GM12874 (cell line): Measurements from ENCODE around the gene LILRB1.

ENCODE experiments used
- CTCF ChIP-seq: IDR thresholded peaks from 2 replicates; pipeline ENCODE4 v1.5.1; 2011; ENCODE audit warnings: low read depth, mild to moderate bottlenecking, control low read depth, low read length, moderate library complexity; ENCODE audit not compliant: insufficient read depth

Gene LILRB1

GRCh38 chr19:54644056-54644455, 13.8 kb downstream of the LILRB1 start:
- TF ChIP-seq CTCF: no peak

GRCh38 chr19:54646331-54646841, 16.1 kb downstream of the LILRB1 start:
- TF ChIP-seq CTCF: no peak

DNA sequence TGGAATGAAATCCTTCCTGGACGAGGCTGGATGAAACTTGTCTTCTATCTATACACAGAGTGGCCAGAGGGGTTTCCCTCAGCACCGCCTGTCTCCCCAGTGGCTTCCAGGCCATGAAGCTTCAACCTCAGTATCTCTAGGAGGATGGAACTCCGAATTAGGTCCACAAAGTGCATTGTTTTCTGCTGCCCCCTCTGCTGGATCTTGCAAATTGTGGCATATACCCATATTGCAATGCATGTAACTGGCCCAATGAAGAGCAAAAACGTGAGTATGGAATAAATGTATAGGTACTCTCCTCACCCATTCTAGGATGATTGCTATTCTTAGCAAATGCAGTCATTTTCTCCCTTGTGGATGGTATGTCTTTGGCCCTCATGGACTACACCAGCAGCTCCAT, 17.8 kb downstream of the LILRB1 start:
- peak; percentile 27 for TF ChIP-seq CTCF

DNA sequence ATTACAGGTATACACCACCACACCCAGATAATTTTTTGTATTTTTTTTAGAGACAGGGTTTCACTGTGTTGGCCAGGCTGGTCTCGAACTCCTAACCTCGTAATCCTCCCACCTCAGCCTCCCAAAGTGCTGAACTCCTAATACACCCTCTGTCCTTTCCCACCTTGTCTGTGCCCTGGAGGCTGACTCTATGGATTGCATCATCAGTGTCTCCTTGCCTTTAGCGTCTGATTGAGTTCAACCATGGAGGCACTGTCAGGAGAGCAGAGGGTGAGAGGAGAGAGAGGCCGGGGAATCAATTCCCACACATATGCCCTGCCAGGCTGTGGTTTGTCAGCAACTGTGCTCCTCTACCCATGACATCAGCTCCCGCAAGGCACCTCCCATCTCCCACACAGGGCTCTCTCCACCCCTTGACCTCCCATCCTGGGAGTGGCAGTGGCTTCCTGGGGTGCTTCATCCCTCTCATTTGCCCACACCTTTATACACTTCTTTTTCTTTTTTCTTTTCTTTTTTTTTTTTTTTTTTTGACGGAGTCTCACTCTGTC, 19.9 kb downstream of the LILRB1 start:
- TF ChIP-seq CTCF: no peak

GRCh38 chr19:54653181-54653809, 23.0 kb downstream of the LILRB1 start:
- peak; percentile 31; the same call in 1 of the 2 replicates for TF ChIP-seq CTCF

GRCh38 chr19:54654447-54655321, 24.4 kb downstream of the LILRB1 start:
- TF ChIP-seq CTCF: no peak

GRCh38 chr19:54659300-54659699, 29.0 kb downstream of the LILRB1 start:
- no peak for TF ChIP-seq CTCF
